ENCODE measurements around the gene ATP1A3.

Gene ATP1A3

GRCh38 chr19:41968751-41969595 is 25.1 kb downstream of the ATP1A3 start:
- TF ChIP-seq CTCF (IDR thresholded peaks at IDR 0.05; ENCODE audit: low read depth, low read length) = no peak
- Histone ChIP-seq H3K36me3 (peaks cover 88% of the 10 kb centered on the region), H3K27ac (no peak overlapping the region), H3K27me3 (ENCODE audit: insufficient read depth, low read depth, severe bottlenecking) (no peaks in the 10 kb centered on the region), H3K9me3 (ENCODE audit: severe bottlenecking) (no peaks in the 10 kb centered on the region), H3K4me3 (ENCODE audit: low read depth, low read length) (no peak overlapping the region)
- no peak for DNase-seq

DNA sequence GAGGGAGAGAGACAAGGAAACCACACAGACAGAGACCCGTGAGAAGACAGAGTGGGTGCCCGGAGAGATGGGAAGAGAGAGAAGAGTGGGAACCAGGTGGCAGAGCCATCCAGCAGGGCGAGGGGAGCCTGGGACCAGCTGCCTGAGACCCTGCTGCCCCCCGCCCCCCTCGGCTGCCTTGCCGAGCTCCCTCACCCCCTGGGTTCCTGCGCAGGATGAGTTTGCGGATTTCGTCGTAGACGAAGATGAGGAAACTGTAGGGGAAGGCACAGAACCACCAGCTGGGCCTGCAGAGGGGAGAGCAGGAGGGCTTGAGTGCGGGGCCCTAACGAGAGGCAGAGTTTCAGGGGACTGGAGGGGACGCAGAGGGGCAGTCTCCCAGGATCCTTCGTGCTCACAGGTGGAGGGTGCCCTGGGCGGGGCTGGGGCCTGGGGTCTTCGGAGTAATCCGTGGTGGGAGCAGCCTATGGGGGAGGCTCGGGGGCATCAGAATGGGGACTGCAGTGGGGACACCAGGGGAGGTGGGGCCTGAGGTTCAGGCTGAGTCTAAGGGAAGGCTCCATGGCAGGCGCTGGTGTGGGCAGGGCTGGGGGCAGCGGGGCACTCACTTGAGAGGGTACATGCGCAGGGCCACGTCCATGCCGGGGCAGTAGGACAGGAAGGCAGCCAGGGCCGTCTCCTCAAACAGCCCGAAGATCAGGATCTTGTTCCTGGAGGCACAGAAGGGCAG is 26.8 kb downstream of the ATP1A3 start:
- no peaks in the 10 kb centered on the region for H3K27me3 ChIP-seq (ENCODE audit: insufficient read depth, low read depth, severe bottlenecking)
- H3K27ac ChIP-seq = no peak overlapping the region
- no peak for TF ChIP-seq CTCF (IDR thresholded peaks at IDR 0.05; ENCODE audit: low read depth, low read length)
- DNase-seq = no peak
- no peak overlapping the region for H3K4me3 ChIP-seq (ENCODE audit: low read depth, low read length)
- peaks cover 82% of the 10 kb centered on the region for H3K36me3 ChIP-seq
- H3K9me3 ChIP-seq (ENCODE audit: severe bottlenecking) = no peaks in the 10 kb centered on the region

DNA sequence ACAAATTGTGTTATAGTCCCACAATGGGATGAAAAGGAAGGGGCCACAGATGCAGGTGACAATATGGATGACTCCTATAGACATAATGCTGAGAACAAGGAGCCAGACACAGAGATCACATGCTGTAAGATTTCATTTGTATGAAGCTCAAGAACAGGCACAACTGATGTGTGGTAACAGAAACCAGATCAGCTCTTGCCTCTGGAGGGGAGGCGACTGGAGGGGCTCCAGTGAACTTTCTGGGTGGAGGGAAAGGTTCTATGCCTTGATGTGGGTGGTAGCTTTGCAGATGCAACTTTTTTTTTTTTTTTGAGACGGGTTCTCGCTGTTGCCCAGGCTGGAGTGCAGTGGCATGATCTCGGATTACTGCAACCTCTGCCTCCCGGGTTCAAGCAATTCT is 28.9 kb downstream of the ATP1A3 start:
- Histone ChIP-seq H3K36me3 (peaks cover 62% of the 10 kb centered on the region), H3K27me3 (ENCODE audit: insufficient read depth, low read depth, severe bottlenecking) (no peaks in the 10 kb centered on the region), H3K9me3 (ENCODE audit: severe bottlenecking) (no peaks in the 10 kb centered on the region), H3K4me3 (ENCODE audit: low read depth, low read length) (no peak overlapping the region), H3K27ac (no peak overlapping the region)
- TF ChIP-seq CTCF (IDR thresholded peaks at IDR 0.05; ENCODE audit: low read depth, low read length) = no peak
- no peak for DNase-seq

- Histone ChIP-seq H3K36me3 (peaks cover 23% of the 10 kb centered on the region), H3K4me3 (ENCODE audit: low read depth, low read length) (no peak overlapping the region), H3K27me3 (ENCODE audit: insufficient read depth, low read depth, severe bottlenecking) (no peaks in the 10 kb centered on the region), H3K27ac (peak overlapping the region; percentile 43; the same call in 1 of the 2 replicates), H3K9me3 (ENCODE audit: severe bottlenecking) (no peaks in the 10 kb centered on the region)
- TF ChIP-seq CTCF (IDR thresholded peaks at IDR 0.05; ENCODE audit: low read depth, low read length) = no peak
- no peak for DNase-seq
Measured at GRCh38 chr19:41960973-41961372, 33.1 kb downstream of the ATP1A3 start.

DNA sequence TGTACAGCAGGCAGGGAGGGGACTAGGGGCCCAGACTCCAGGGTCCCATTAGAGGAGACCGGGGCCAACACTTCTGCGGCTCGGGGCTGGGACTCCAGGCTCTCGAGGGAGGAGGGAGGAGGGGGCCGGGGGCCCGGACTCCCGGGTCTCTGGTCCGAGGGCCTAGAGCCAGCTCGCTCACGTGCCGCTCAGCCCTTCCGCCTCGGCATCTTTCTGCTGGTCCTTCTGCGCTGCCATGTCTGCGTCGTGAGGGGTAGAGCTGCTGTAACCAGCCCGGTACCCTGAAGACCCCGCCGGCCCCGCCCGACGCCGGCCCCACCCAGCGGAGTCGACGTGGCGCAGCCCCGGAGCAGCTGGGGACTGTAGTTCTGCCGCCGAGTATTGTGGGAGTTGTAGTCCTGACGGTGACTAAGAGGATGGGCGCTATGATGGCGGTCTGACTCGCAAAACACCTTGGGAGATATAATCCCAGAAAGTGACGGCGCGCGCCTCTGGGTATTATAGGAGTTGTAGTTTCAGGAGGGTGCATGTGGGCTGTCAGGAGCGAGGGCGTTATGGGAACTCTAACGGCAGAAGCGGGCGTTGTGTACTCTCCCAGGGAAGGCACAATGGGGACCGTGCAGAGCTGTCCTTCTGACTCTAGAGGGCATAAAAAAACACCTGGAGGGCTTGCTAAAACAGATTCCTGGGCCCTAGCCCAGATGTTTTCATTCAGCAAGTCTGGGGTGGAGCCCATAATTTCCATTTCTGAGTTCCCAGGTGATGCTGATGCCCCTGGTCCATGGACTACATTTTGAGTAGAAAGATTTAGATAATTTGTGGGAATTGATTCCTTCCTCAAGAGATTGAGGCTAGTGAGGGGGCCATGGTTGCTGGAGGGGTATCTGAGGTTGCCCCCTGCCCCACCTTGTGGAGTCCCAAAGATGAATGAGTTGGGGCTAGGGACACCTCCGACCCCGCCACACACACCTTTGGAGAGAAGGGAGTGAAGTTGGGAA is 34.7 kb downstream of the ATP1A3 start, which contains the start of gene RABAC1:
RABAC1 (minus strand) TSS at position 266 of the 998 bp plus-strand sequence; CDS start at position 237, 29 bp downstream.
- peak within 1 kb of the TSS; percentile 90 for H3K4me3 ChIP-seq (ENCODE audit: low read depth, low read length)
- peak; percentile 96 for DNase-seq
- H3K27ac ChIP-seq = peak within 1 kb of the TSS; percentile 67
- H3K36me3 ChIP-seq = peaks cover 11% of the 10 kb centered on the region
- H3K27me3 ChIP-seq (ENCODE audit: insufficient read depth, low read depth, severe bottlenecking) = no peaks in the 10 kb centered on the region
- TF ChIP-seq CTCF (IDR thresholded peaks at IDR 0.05; ENCODE audit: low read depth, low read length) = no peak
- no peaks in the 10 kb centered on the region for H3K9me3 ChIP-seq (ENCODE audit: severe bottlenecking)
